Vagina (tissue), 2 donors: ENCODE data around the gene GARIN5B. TPM values are rescaled to one million over a fixed set of nuclear protein-coding genes. Genes with fewer than 3 reads are reported as not detected.

Experiments used
- DNase-seq, 2 donors: peaks; one replicate each; pipeline ENCODE4 v3.0.0-alpha.2; 2017; ENCODE audit errors: extremely low spot score in 2 of 2
- H3K27ac ChIP-seq: fragments of 200-600 bp; sonication (generic); one replicate; pipeline ENCODE4 v1.5.1; 2019
- H3K27me3 ChIP-seq: fragments of 200-600 bp; sonication (generic); one replicate; pipeline ENCODE4 v1.5.1; 2019
- H3K36me3 ChIP-seq, 2 donors: fragments of 200-600 bp; sonication (generic); one replicate each; pipeline ENCODE4 v1.5.1; 2017 to 2019
- H3K4me1 ChIP-seq: fragments of 200-600 bp; sonication (generic); one replicate; pipeline ENCODE4 v1.5.1; 2019
- H3K4me3 ChIP-seq, 2 donors: fragments of 200-600 bp; sonication (generic); 1 replicate in 1 of 2; 2 replicates in 1 of 2; pipeline ENCODE4 v1.5.1; 2016 to 2019
- H3K9me3 ChIP-seq: fragments of 200-600 bp; sonication (generic); one replicate; pipeline ENCODE4 v1.5.1; 2019
- POLR2A ChIP-seq, 2 donors: fragments of 450-650 bp; IDR thresholded peaks; one replicate each; pipeline ENCODE4 v1.6.1; 2017; ENCODE audit warnings: antibody characterized with exemption in 2 of 2, mild to moderate bottlenecking in 2 of 2, moderate library complexity in 2 of 2
- POLR2AphosphoS5 ChIP-seq, 2 donors: sonication (generic); formaldehyde crosslinking; IDR thresholded peaks; one replicate each; pipeline ENCODE4 v1.9.0; 2017; ENCODE audit warnings: antibody characterized with exemption in 2 of 2, mild to moderate bottlenecking in 2 of 2, low read depth in 1 of 2; ENCODE audit not compliant: insufficient read depth in 1 of 2
- intact Hi-C: fragments of 100-400 bp; cut with DNase I; formaldehyde crosslinking; loops from one replicate; pipeline ENCODE4 v1.15.1; 2023
- total RNA-seq: library from RNA; depleted of rRNA; stranded (reverse); fragments of >200 nt; gene quantifications from one replicate; pipeline ENCODE4 v1.2.3, GENCODE V29; 2016
- TF ChIP-seq, protein P1 (sequence below), 3 experiments: fragments of 450-650 bp in 2 of 3; fragments of 200-600 bp in 1 of 3; sonication (generic) in 1 of 3; IDR thresholded peaks; one replicate each; pipeline ENCODE4 v1.5.1; 2017 to 2019; ENCODE audit warnings: antibody characterized with exemption in 3 of 3, mild to moderate bottlenecking in 2 of 3, moderate library complexity in 2 of 3

GARIN5B gene
- total RNA-seq, 1 donor from 2014 or later, result not detected

GRCh38 chr19:55310498-55310897 lies 52.6 kb downstream of the GARIN5B start:
- TF ChIP-seq, protein P1, sequence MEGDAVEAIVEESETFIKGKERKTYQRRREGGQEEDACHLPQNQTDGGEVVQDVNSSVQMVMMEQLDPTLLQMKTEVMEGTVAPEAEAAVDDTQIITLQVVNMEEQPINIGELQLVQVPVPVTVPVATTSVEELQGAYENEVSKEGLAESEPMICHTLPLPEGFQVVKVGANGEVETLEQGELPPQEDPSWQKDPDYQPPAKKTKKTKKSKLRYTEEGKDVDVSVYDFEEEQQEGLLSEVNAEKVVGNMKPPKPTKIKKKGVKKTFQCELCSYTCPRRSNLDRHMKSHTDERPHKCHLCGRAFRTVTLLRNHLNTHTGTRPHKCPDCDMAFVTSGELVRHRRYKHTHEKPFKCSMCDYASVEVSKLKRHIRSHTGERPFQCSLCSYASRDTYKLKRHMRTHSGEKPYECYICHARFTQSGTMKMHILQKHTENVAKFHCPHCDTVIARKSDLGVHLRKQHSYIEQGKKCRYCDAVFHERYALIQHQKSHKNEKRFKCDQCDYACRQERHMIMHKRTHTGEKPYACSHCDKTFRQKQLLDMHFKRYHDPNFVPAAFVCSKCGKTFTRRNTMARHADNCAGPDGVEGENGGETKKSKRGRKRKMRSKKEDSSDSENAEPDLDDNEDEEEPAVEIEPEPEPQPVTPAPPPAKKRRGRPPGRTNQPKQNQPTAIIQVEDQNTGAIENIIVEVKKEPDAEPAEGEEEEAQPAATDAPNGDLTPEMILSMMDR (IDR thresholded peaks at IDR 0.05), result no peak
- TF ChIP-seq POLR2A (IDR thresholded peaks at IDR 0.05) (no peak), POLR2AphosphoS5 (IDR thresholded peaks at IDR 0.05; ENCODE audit: insufficient read depth in 1 of 2, low read depth in 1 of 2) (no peak)
- no peaks in the 10 kb centered on the region for H3K9me3 ChIP-seq
- H3K4me3 ChIP-seq, result no peak overlapping the region
- DNase-seq, result no peak
- no peaks in the 10 kb centered on the region for H3K4me1 ChIP-seq
- H3K27me3 ChIP-seq, result no peaks in the 10 kb centered on the region
- no peaks in the 10 kb centered on the region for H3K36me3 ChIP-seq
- intact Hi-C loops, result no loop called here
- H3K27ac ChIP-seq, result no peak overlapping the region

- no peak overlapping the region for H3K27ac ChIP-seq
- no peaks in the 10 kb centered on the region for H3K36me3 ChIP-seq
- TF ChIP-seq POLR2AphosphoS5 (IDR thresholded peaks at IDR 0.05; ENCODE audit: insufficient read depth in 1 of 2, low read depth in 1 of 2) (no peak), POLR2A (IDR thresholded peaks at IDR 0.05) (no peak)
- TF ChIP-seq, protein P1 (IDR thresholded peaks at IDR 0.05), result no peak
- DNase-seq, result no peak
- no peaks in the 10 kb centered on the region for H3K4me1 ChIP-seq
- intact Hi-C loops, result loop anchor here (10.0 kb wide), 2 partner anchors 65 to 195 kb away; partner anchors contain the start of genes IL11 and TMEM190
- no peak overlapping the region for H3K4me3 ChIP-seq
- H3K27me3 ChIP-seq, result no peaks in the 10 kb centered on the region
- H3K9me3 ChIP-seq, result no peaks in the 10 kb centered on the region
These were observed 53.6 kb downstream of the GARIN5B start for GRCh38 chr19:55309448-55309847.

- no peak overlapping the region for H3K4me3 ChIP-seq
- no peaks in the 10 kb centered on the region for H3K9me3 ChIP-seq
- TF ChIP-seq POLR2A (IDR thresholded peaks at IDR 0.05), result no peak
- no peak for TF ChIP-seq POLR2AphosphoS5 (IDR thresholded peaks at IDR 0.05; ENCODE audit: insufficient read depth in 1 of 2, low read depth in 1 of 2)
- TF ChIP-seq, protein P1 (IDR thresholded peaks at IDR 0.05), result no peak
- H3K4me1 ChIP-seq, result no peaks in the 10 kb centered on the region
- no peaks in the 10 kb centered on the region for H3K36me3 ChIP-seq
- H3K27me3 ChIP-seq, result no peaks in the 10 kb centered on the region
- intact Hi-C loops, result loop anchor here (10.0 kb wide), 2 partner anchors 67 to 197 kb away; partner anchors contain the start of genes IL11 and TMEM190
- no peak overlapping the region for H3K27ac ChIP-seq
- no peak for DNase-seq
These were observed 54.8 kb downstream of the GARIN5B start for GRCh38 chr19:55308281-55308680.

DNA sequence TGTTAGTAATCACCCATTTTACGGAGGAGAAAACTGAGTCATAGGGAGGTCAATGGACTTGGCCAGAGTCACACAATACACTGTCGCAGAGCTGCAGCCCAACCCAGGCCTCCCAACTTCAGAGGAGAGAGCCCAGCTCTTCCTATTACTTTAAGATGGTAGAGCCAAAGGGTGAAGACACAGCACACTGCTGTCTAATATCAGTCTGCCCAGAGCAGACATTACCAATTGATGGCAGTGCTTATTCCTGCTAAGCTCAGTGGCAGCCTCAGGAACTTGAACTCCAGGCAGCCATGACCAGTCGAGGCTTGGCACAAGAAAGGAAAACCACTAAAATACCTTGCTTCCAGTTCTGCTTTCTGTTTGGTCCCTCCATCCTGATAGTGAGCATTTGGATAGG lies 56.3 kb downstream of the GARIN5B start:
- no peak for DNase-seq
- no peaks in the 10 kb centered on the region for H3K27me3 ChIP-seq
- intact Hi-C loops, result loop anchor here (10.0 kb wide), 2 partner anchors 68 to 198 kb away; partner anchors contain the start of genes IL11 and TMEM190
- H3K4me3 ChIP-seq, result no peak overlapping the region
- TF ChIP-seq, protein P1 (IDR thresholded peaks at IDR 0.05), result no peak
- TF ChIP-seq POLR2A (IDR thresholded peaks at IDR 0.05) (no peak), POLR2AphosphoS5 (IDR thresholded peaks at IDR 0.05; ENCODE audit: insufficient read depth in 1 of 2, low read depth in 1 of 2) (no peak)
- H3K27ac ChIP-seq, result no peak overlapping the region
- H3K36me3 ChIP-seq, result no peaks in the 10 kb centered on the region
- H3K9me3 ChIP-seq, result no peaks in the 10 kb centered on the region
- peaks cover under 1% of the 10 kb centered on the region for H3K4me1 ChIP-seq

GRCh38 chr19:55305983-55306562 lies 57.0 kb downstream of the GARIN5B start:
- no peak for TF ChIP-seq POLR2AphosphoS5 (IDR thresholded peaks at IDR 0.05; ENCODE audit: insufficient read depth in 1 of 2, low read depth in 1 of 2)
- TF ChIP-seq, protein P1 (IDR thresholded peaks at IDR 0.05), result no peak
- no peak for TF ChIP-seq POLR2A (IDR thresholded peaks at IDR 0.05)
- Histone ChIP-seq H3K4me1 (peaks cover 6% of the 10 kb centered on the region), H3K27ac (no peak overlapping the region), H3K27me3 (no peaks in the 10 kb centered on the region), H3K9me3 (no peaks in the 10 kb centered on the region), H3K4me3 (no peak overlapping the region), H3K36me3 (no peaks in the 10 kb centered on the region)
- intact Hi-C loops, result loop anchor here (10.0 kb wide), 2 partner anchors 69 to 199 kb away; partner anchors contain the start of genes IL11 and TMEM190
- no peak for DNase-seq
